Measurements from ENCODE around the gene SPRTN.

SPRTN gene

GRCh38 chr1:231338270-231339128 lies at the start of gene SPRTN:
TSS of gene SPRTN (plus strand) at chr1:231338293. CDS start at chr1:231338384, 91 bp downstream.
- DNase-seq (ENCODE audit: low read depth), result no peak

DNA sequence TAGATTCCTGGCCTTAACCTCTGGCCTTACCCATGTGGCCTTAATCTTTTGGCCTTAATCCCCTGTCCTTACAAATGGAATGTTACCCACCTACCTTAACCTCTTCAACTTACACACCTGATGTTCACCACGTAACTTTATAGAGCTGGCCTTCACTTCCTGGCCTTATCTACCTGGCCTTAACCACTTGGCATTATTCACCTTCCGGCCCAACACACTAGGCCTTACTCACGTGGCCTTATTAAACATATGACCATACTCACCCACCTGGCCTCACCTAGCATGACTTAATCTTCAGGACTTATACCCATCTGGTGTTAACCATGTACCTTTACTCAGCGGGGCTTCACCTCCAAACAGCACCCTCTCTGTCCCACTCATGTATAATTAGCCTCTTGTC lies 42.2 kb upstream of the SPRTN start:
- no peak for DNase-seq (ENCODE audit: low read depth)

DNA sequence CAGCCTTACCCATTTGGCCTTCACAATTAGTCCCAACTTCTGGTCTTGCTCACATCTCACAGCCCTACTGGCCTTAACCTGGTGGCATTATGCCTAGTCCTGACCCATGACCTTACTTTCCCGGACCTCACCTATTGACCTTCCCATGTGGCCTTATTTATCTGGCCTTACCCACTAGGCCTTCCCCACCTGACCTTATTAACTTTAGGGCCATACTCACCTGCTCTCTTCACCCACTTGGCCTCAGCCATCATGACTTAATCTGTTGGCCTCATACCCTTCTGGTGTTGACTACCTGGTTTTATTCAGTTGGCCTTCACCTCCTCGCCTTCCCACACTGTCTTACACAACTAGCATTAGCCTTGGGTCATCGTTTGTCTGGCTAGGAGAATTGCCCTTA lies 36.1 kb upstream of the SPRTN start:
- no peak for DNase-seq (ENCODE audit: low read depth)

- DNase-seq (ENCODE audit: low read depth), result no peak
These were observed 27.6 kb upstream of the SPRTN start for GRCh38 chr1:231310391-231310934.

- DNase-seq (ENCODE audit: low read depth), result no peak
These were observed 26.2 kb upstream of the SPRTN start for GRCh38 chr1:231311720-231312431.

DNA sequence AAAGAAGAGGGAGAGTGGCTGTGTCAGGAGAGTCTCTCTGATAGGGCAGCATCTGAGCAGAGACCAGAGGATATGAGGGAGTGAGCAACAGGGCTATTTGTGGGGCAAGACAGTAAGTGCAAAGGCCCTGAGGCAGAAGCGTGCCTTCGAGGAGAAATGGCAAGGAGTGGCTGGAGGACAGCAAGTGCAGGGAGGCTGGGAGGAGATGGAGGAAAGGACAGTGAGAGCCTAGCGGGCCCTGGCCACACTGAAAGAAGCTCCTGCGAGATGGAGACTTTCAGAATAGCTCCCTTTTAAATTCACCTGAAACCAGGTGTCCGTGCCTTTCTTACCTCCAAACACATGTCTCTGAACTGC lies 25.7 kb upstream of the SPRTN start:
- DNase-seq (ENCODE audit: low read depth), result no peak

GRCh38 chr1:231313661-231314060 lies 24.4 kb upstream of the SPRTN start:
- no peak for DNase-seq (ENCODE audit: low read depth)

GRCh38 chr1:231315887-231316286 lies 22.2 kb upstream of the SPRTN start:
- peak; percentile 9 for DNase-seq (ENCODE audit: low read depth)

DNA sequence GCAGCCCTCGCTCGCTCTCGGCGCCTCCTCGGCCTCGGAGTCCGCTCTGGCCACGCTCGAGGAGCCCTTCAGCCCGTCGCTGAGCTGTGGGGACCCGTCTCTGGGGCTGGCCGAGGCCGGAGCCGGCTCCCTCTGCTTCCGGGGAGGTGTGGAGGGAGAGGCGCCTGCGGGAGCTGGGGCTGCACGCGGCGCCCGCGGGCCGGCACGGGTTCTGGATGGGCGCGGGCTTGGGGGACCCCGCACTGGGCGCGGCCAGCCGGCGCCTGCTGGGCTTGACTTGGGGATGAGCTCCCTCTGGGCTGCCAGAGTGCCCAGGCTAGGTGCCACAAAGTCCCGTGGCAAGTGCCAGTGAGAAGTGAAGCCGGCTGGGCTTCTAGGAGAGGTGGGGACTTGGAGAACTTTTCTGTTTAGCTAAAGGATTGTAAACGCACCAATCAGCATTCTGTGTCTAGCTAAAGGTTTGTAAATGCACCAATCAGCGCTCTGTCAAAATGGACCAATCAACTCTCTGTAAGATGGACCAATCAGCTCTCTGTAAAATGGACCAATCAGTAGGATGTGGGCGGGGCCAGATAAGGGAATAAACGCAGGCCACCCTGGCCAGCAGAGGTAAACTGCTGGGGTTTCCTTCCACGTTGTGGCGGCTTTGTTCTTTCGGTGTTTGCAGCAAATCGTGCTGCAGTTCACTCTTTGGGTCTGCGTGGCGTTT lies 20.6 kb upstream of the SPRTN start:
- no peak for DNase-seq (ENCODE audit: low read depth)

GRCh38 chr1:231318015-231318355 lies 20.1 kb upstream of the SPRTN start:
- no peak for DNase-seq (ENCODE audit: low read depth)

GRCh38 chr1:231318568-231318967 lies 19.5 kb upstream of the SPRTN start:
- no peak for DNase-seq (ENCODE audit: low read depth)

- no peak for DNase-seq (ENCODE audit: low read depth)
These were observed 19.0 kb upstream of the SPRTN start for GRCh38 chr1:231319080-231319479.

GRCh38 chr1:231322880-231323530 lies 15.1 kb upstream of the SPRTN start:
- no peak for DNase-seq (ENCODE audit: low read depth)

- no peak for DNase-seq (ENCODE audit: low read depth)
These were observed 13.4 kb upstream of the SPRTN start for GRCh38 chr1:231324660-231325059.

- no peak for DNase-seq (ENCODE audit: low read depth)
These were observed 11.8 kb upstream of the SPRTN start for GRCh38 chr1:231326248-231326647.

- DNase-seq (ENCODE audit: low read depth), result no peak
These were observed 10.5 kb upstream of the SPRTN start for GRCh38 chr1:231327617-231328016.

DNA sequence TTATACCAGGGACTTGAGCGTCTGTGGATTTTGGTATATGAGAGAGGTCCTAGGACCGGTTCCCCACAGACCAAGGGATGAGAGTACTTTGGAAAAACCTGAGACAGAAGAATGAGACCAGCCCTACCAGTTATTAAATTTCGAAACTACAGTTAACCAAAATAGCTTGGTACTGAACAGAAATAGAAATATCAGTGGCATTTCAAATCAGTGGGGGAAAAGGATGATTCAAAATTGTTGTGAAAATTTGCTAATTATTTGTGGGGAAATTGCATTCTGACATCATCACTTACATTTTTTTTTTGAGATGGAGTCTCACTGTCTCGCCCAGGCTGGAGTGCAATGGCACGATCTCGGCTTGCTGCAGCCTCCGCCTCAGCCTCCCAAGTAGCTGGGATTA lies 8.6 kb upstream of the SPRTN start:
- no peak for DNase-seq (ENCODE audit: low read depth)

DNA sequence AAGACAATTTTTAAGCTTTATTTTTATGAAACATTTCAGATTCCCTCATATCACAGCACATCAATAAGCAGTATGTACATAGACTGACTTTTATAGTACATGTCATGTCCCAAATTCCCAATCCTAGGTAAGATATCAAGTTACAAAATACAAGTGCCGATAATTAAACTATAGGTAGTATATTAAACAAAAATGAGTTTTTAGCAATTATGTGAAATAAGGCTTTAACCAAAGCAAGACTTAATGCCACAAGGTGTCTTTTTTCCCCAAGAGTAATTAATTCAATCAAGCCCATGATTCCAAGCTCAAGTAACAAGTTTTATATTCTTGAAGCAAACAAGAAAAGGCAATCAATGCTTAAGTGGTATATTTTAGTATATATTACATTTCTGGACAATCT lies 5.3 kb upstream of the SPRTN start:
- DNase-seq (ENCODE audit: low read depth), result no peak

DNA sequence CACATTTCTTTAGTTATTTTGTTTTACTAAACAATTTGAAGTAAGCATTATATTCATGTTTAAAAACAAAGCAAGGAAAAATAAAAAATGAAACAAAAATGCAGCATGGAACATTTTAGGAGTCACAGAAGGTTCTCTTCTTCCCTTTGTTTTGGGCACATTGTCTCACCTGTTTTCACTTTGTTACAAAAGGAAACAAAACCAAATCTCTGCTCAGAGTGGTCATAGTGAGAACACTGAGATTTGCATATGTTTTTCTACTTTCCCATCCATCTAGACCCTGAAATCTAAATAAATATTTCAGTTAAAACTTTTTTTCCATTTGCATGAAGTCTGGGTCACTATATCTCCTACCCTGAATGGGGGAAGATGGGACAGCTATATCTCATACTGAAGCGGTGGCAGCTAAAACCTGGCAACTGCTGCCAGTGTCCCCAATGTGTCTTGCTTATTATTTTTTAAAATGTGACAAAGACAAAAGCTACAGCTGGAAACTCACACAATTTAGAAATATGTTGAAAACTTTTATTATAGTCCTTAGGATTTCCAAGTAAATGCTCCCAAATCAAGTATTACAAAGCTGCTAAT lies 3.9 kb upstream of the SPRTN start:
- no peak for DNase-seq (ENCODE audit: low read depth)

GRCh38 chr1:231334952-231335351 lies 3.1 kb upstream of the SPRTN start:
- no peak for DNase-seq (ENCODE audit: low read depth)

DNA sequence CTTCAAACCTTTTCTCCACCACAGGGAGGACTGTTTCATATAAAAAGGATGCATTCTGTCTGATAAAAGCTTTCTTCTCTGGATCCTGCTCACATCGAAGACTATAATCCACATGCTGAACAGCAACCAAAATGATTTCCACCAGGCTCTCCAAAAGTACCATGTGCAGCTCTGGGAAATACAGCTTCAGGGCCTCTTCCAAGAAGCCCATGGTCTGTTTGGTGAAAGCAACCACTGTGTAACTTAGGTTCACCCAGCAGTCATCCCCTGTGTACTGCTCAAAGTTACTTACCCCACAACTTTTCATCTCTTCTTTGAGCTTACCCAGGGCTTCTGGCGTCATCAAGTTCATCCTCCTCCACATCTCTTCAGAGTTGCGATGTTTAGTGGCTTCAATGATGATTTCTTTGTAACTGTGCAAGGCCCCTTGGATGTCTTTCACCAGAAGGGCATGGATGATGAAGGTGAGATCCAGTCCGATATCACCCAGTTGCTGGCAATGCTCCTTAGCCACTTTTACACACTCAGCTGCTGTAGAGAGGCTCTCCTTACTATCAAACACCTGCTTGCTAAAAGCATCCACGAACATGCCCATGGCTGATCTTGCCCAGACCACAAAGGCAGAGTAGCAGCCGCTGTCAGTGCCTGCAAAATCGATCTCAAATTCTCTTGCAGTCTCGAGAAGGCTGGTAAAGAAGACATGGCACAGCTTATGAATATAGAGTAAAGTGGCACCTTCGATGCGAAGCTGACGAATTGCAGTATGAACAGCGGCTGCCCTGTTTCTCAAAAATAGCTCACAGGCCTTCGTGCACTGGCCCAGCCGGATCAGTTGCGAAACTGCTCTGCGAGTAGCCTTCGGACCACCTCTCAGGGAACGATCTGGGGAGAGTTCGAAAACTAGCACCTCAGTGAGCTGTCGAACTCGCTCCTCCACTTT lies 2.2 kb upstream of the SPRTN start:
- DNase-seq (ENCODE audit: low read depth), result no peak

All from stimulated activated CD8-positive, alpha-beta memory T cell treated with anti-CD3 and anti-CD28 coated beads, Interleukin-15, amount 100 ng/mL, for 1 hour (primary cell).